ENCODE measurements around the gene LRRK1.

The LRRK1 gene

DNA sequence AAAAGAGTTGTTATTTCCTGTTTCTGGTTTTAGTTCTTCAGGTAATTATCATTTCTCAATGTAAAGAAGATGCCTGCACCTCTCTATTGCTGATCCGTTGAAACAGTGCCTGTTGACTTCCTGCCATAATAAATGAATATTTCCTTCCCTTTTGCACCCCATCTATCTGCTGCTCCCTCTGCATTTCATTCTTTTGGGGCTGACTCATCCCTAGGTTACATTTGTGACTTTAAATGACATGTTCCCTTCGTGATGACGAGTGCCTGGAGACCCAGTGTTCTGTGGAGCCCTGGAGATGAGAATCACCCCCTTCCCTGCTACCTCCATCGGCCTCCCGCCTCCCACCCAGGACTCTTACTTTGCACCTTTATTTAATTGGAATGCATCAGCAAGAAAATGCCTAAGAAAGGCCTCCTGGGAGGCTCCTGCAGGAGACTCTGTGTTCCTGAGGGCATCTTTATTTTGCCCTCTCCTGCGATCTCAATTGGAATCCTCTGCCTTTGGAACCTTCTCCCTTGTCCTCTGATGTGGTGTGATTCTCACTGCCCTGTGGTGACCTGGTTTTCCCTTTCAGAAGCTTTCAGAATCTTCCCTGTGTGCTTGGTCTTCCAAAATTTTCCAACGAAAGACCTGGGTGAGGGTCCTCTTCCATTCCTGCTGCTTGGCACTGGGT is 13.7 kb downstream of the LRRK1 start:
- H3K27ac ChIP-seq = no peak overlapping the region
- TF ChIP-seq, protein P1, sequence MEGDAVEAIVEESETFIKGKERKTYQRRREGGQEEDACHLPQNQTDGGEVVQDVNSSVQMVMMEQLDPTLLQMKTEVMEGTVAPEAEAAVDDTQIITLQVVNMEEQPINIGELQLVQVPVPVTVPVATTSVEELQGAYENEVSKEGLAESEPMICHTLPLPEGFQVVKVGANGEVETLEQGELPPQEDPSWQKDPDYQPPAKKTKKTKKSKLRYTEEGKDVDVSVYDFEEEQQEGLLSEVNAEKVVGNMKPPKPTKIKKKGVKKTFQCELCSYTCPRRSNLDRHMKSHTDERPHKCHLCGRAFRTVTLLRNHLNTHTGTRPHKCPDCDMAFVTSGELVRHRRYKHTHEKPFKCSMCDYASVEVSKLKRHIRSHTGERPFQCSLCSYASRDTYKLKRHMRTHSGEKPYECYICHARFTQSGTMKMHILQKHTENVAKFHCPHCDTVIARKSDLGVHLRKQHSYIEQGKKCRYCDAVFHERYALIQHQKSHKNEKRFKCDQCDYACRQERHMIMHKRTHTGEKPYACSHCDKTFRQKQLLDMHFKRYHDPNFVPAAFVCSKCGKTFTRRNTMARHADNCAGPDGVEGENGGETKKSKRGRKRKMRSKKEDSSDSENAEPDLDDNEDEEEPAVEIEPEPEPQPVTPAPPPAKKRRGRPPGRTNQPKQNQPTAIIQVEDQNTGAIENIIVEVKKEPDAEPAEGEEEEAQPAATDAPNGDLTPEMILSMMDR (conservative IDR thresholded peaks at IDR 0.05) = no peak

- H3K27ac ChIP-seq = no peak overlapping the region
Observed at GRCh38 chr15:100934166-100934565, 15.0 kb downstream of the LRRK1 start.

DNA sequence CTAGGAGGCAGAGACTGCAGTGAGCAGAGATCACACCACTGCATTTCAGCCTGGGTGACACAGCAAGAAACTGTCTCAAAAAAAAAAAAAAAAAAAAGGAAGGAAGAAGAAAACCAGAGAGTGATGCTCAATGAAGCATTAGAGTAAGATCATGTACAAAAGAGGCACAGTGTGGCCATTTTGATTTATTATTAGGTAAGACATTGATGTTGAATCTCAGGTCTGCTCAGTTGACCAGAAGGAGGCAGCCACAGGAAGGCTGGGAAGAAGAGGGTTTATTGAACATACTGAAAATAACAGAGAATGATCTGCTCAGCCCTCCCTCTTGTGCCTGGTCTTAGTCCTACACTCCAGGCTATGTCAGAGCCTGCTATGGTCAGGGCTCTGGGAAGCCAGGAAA is 15.6 kb downstream of the LRRK1 start:
- no peak overlapping the region for H3K27ac ChIP-seq
- TF ChIP-seq, protein P1 (conservative IDR thresholded peaks at IDR 0.05) = no peak

More at GRCh38 chr15:100934166-100934565, 15.0 kb downstream of the LRRK1 start:
- TF ChIP-seq, protein P1 (conservative IDR thresholded peaks at IDR 0.05) = no peak

- no peak overlapping the region for H3K27ac ChIP-seq
- TF ChIP-seq, protein P1 (conservative IDR thresholded peaks at IDR 0.05) = no peak
Observed at GRCh38 chr15:100937171-100937570, 18.0 kb downstream of the LRRK1 start.

DNA sequence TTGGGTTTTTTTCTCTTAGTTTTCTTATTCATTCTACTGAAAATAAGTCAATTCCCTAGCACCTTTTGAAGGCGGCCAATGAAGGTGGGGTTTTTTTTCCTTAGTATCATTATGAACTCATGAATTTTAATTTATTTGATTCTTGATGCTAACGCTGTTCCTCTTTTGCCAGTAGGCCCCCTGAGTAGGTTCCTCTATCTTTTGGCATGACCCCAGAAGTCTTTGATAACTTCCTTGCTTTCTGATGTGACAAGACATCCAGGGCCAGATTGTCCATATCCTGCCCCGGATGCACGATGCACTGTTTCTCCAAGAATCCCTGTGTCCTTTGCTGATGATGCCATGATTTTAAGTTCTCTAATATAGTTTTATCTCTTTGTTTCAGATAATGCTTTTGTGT is 20.6 kb downstream of the LRRK1 start:
- TF ChIP-seq, protein P1 (conservative IDR thresholded peaks at IDR 0.05) = no peak
- no peak overlapping the region for H3K27ac ChIP-seq

- TF ChIP-seq, protein P1 (conservative IDR thresholded peaks at IDR 0.05) = no peak
- H3K27ac ChIP-seq = no peak overlapping the region
Observed at GRCh38 chr15:100940767-100941379, 21.7 kb downstream of the LRRK1 start.

- H3K27ac ChIP-seq = no peak overlapping the region
- TF ChIP-seq, protein P1 (conservative IDR thresholded peaks at IDR 0.05) = no peak
Observed at GRCh38 chr15:100941536-100941935, 22.4 kb downstream of the LRRK1 start.

All from VCaP (cell line).